Osteocyte (in vitro differentiated cells): ENCODE measurements around the gene ITIH5. TPM values are rescaled to one million over a fixed set of nuclear protein-coding genes. Genes with fewer than 3 reads are reported as not detected.

Source experiments
- DNase-seq: peaks from one replicate; pipeline ENCODE4 v3.0.0; 2021; ENCODE audit warnings: mixed read lengths; ENCODE audit not compliant: unreplicated experiment; ENCODE audit errors: extremely low spot score
- H3K27ac Mint-ChIP-seq: one replicate; pipeline ENCODE4 v1.8.0; 2021; ENCODE audit warnings: mild to moderate bottlenecking, mixed read lengths; ENCODE audit not compliant: unreplicated experiment
- H3K27me3 Mint-ChIP-seq: one replicate; pipeline ENCODE4 v1.8.0; 2021; ENCODE audit warnings: mixed read lengths; ENCODE audit not compliant: unreplicated experiment
- H3K36me3 Mint-ChIP-seq: one replicate; pipeline ENCODE4 v1.8.0; 2021; ENCODE audit warnings: mixed read lengths; ENCODE audit not compliant: unreplicated experiment
- H3K4me1 Mint-ChIP-seq: one replicate; pipeline ENCODE4 v1.8.0; 2021; ENCODE audit warnings: mixed read lengths; ENCODE audit not compliant: unreplicated experiment
- H3K4me3 Mint-ChIP-seq: one replicate; pipeline ENCODE4 v1.8.0; 2021; ENCODE audit warnings: mild to moderate bottlenecking, moderate library complexity, mixed read lengths; ENCODE audit not compliant: unreplicated experiment
- H3K9me3 Mint-ChIP-seq: one replicate; pipeline ENCODE4 v1.8.0; 2021; ENCODE audit warnings: mixed read lengths; ENCODE audit not compliant: unreplicated experiment
- CTCF ChIP-seq: fragments of 200-600 bp; sonication (generic); IDR thresholded peaks from 2 replicates; pipeline ENCODE4 v1.5.0; 2021; ENCODE audit warnings: antibody characterized with exemption, mild to moderate bottlenecking, moderate library complexity
- total RNA-seq: library from RNA; stranded (reverse); gene quantifications from 2 replicates; pipeline ENCODE4 v1.2.1, GENCODE V29; 2021

Gene ITIH5
- total RNA-seq, 1 donor from 2014 or later, result 0.35 TPM

- Mint-ChIP-seq H3K4me1 (no peaks in the 10 kb centered on the region), H3K9me3 (no peaks in the 10 kb centered on the region), H3K27me3 (peaks cover 33% of the 10 kb centered on the region), H3K27ac (no peak overlapping the region), H3K4me3 (no peak overlapping the region), H3K36me3 (no peaks in the 10 kb centered on the region)
- TF ChIP-seq CTCF, result no peak
- DNase-seq, result no peak
These were observed 133.9 kb downstream of the ITIH5 start for GRCh38 chr10:7532723-7533498.

GRCh38 chr10:7529638-7530037 is 137.1 kb downstream of the ITIH5 start:
- H3K4me3 Mint-ChIP-seq, result no peak overlapping the region
- peaks cover 33% of the 10 kb centered on the region for H3K27me3 Mint-ChIP-seq
- H3K36me3 Mint-ChIP-seq, result no peaks in the 10 kb centered on the region
- no peaks in the 10 kb centered on the region for H3K9me3 Mint-ChIP-seq
- no peak overlapping the region for H3K27ac Mint-ChIP-seq
- peak; percentile 20 for TF ChIP-seq CTCF
- DNase-seq, result no peak
- no peaks in the 10 kb centered on the region for H3K4me1 Mint-ChIP-seq

GRCh38 chr10:7527468-7527867 is 139.3 kb downstream of the ITIH5 start:
- Mint-ChIP-seq H3K9me3 (no peaks in the 10 kb centered on the region), H3K36me3 (no peaks in the 10 kb centered on the region), H3K27me3 (peaks cover 16% of the 10 kb centered on the region), H3K4me3 (no peak overlapping the region), H3K4me1 (no peaks in the 10 kb centered on the region), H3K27ac (no peak overlapping the region)
- no peak for TF ChIP-seq CTCF
- DNase-seq, result no peak

GRCh38 chr10:7526017-7526400 is 140.8 kb downstream of the ITIH5 start:
- no peak for TF ChIP-seq CTCF
- DNase-seq, result no peak
- Mint-ChIP-seq H3K36me3 (no peaks in the 10 kb centered on the region), H3K27ac (no peak overlapping the region), H3K9me3 (no peaks in the 10 kb centered on the region), H3K27me3 (peaks cover 8% of the 10 kb centered on the region), H3K4me1 (no peaks in the 10 kb centered on the region), H3K4me3 (no peak overlapping the region)

- no peak for DNase-seq
- H3K9me3 Mint-ChIP-seq, result no peaks in the 10 kb centered on the region
- no peaks in the 10 kb centered on the region for H3K4me1 Mint-ChIP-seq
- H3K4me3 Mint-ChIP-seq, result no peak overlapping the region
- H3K36me3 Mint-ChIP-seq, result no peaks in the 10 kb centered on the region
- H3K27ac Mint-ChIP-seq, result no peak overlapping the region
- peak; percentile 78 for TF ChIP-seq CTCF
- H3K27me3 Mint-ChIP-seq, result peaks cover 6% of the 10 kb centered on the region
These were observed 141.3 kb downstream of the ITIH5 start for GRCh38 chr10:7525314-7526016.
